LNCAP (cell line): Measurements from ENCODE around the gene STAT6.
A peak's percentile ranks its signal among the peaks of the same experiment; 100 is the strongest.

ENCODE experiments used
- TF ChIP-seq, protein P1 (sequence below): fragments of 450-650 bp; IDR thresholded peaks from 2 replicates; pipeline ENCODE4 v1.5.1; 2017; ENCODE audit warnings: mild to moderate bottlenecking

Gene STAT6

GRCh38 chr12:57097554-57097835 is 13.7 kb downstream of the STAT6 start:
- TF ChIP-seq, protein P1, sequence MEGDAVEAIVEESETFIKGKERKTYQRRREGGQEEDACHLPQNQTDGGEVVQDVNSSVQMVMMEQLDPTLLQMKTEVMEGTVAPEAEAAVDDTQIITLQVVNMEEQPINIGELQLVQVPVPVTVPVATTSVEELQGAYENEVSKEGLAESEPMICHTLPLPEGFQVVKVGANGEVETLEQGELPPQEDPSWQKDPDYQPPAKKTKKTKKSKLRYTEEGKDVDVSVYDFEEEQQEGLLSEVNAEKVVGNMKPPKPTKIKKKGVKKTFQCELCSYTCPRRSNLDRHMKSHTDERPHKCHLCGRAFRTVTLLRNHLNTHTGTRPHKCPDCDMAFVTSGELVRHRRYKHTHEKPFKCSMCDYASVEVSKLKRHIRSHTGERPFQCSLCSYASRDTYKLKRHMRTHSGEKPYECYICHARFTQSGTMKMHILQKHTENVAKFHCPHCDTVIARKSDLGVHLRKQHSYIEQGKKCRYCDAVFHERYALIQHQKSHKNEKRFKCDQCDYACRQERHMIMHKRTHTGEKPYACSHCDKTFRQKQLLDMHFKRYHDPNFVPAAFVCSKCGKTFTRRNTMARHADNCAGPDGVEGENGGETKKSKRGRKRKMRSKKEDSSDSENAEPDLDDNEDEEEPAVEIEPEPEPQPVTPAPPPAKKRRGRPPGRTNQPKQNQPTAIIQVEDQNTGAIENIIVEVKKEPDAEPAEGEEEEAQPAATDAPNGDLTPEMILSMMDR: no peak

- TF ChIP-seq, protein P1: no peak
Measured at GRCh38 chr12:57096748-57097553, 14.2 kb downstream of the STAT6 start.

DNA sequence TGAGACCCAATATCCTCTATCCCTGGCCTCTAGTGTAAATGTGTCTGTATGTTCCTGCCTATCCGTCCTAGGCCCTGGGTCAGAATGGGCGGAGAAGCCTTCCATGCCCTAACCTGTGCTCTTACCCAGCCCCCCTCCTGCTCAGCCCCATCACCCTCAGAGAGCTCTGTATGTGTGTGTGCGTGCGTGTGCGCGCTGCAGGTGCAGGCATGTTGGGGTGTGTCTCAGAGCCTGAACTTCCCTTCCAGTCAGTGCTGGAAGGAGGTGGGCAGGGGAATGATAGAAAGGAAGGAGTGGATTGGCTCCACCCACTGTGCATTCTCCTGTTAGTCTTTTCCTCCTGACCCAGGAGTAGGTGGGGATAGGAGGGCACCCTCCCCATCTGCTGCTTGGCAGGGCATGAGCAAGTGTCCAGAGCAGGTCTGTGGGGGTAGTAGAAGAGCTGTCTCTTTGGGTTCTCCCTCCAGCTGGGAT is 15.0 kb downstream of the STAT6 start:
- TF ChIP-seq, protein P1: no peak

DNA sequence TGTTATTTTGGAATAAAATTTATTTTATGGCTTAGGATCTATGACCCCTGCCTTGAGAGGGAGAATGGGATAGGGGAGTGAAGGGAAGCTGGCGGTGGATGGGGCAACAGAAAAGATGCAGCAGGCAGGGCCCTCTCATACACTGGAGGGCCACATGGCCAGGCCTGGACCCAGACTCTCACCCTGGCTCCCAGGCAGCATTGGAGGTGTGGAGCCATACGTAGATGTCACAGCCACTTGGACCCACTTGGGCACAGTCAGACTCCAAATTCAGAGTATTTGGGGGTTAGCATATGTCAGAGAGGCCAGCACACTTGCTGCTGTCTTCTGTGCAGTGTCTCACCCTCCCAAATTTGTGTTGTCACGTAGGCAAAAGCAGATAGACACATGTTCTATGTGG is 15.7 kb downstream of the STAT6 start:
- TF ChIP-seq, protein P1: no peak

- TF ChIP-seq, protein P1: no peak
Measured at GRCh38 chr12:57094208-57095160, 16.7 kb downstream of the STAT6 start.

- TF ChIP-seq, protein P1: peak; percentile 70
Measured at GRCh38 chr12:57093415-57094207, 17.6 kb downstream of the STAT6 start.

- TF ChIP-seq, protein P1: no peak
Measured at GRCh38 chr12:57092876-57093414, 18.2 kb downstream of the STAT6 start.
